Stomach (tissue), 4 donors: ENCODE measurements around the gene FAM89B.
"Not testable (repeated sequence)": the region's sequence is repeated elsewhere in the genome, so short reads cannot be mapped to it uniquely, and the experiment has no call there.

Experiments used
- EP300 ChIP-seq: sonication (generic); formaldehyde crosslinking; IDR thresholded peaks from one replicate; pipeline ENCODE4 v1.6.1; 2017; ENCODE audit warnings: antibody characterized with exemption
- POLR2A ChIP-seq, 4 donors: fragments of 450-650 bp; IDR thresholded peaks; one replicate each; pipeline ENCODE4 v1.6.1; 2016; ENCODE audit warnings: antibody characterized with exemption in 4 of 4, control low read depth in 2 of 4, mild to moderate bottlenecking in 1 of 4, moderate library complexity in 1 of 4
- POLR2AphosphoS5 ChIP-seq, 3 donors: sonication (generic); formaldehyde crosslinking; IDR thresholded peaks; one replicate each; pipeline ENCODE4 v1.6.1; 2016; ENCODE audit warnings: antibody characterized with exemption in 3 of 3
- TF ChIP-seq, protein P1 (sequence below), 7 experiments: fragments of 450-650 bp in 4 of 7; fragments of 200-600 bp in 3 of 7; sonication (generic) in 3 of 7; IDR thresholded peaks; one replicate each; pipeline ENCODE4 v1.5.1; 2016 to 2019; ENCODE audit warnings: antibody characterized with exemption in 7 of 7, control low read depth in 2 of 7, mild to moderate bottlenecking in 1 of 7

GRCh38 chr11:65564879-65565559 lies 7.3 kb upstream of the FAM89B start:
- TF ChIP-seq, protein P1, sequence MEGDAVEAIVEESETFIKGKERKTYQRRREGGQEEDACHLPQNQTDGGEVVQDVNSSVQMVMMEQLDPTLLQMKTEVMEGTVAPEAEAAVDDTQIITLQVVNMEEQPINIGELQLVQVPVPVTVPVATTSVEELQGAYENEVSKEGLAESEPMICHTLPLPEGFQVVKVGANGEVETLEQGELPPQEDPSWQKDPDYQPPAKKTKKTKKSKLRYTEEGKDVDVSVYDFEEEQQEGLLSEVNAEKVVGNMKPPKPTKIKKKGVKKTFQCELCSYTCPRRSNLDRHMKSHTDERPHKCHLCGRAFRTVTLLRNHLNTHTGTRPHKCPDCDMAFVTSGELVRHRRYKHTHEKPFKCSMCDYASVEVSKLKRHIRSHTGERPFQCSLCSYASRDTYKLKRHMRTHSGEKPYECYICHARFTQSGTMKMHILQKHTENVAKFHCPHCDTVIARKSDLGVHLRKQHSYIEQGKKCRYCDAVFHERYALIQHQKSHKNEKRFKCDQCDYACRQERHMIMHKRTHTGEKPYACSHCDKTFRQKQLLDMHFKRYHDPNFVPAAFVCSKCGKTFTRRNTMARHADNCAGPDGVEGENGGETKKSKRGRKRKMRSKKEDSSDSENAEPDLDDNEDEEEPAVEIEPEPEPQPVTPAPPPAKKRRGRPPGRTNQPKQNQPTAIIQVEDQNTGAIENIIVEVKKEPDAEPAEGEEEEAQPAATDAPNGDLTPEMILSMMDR (IDR thresholded peaks at IDR 0.05), result not testable (repeated sequence)
- not testable (repeated sequence) for TF ChIP-seq POLR2A (IDR thresholded peaks at IDR 0.05); POLR2AphosphoS5 (IDR thresholded peaks at IDR 0.05); EP300
